ENCODE measurements around the gene DMRT1. TPM values are rescaled to one million over a fixed set of nuclear protein-coding genes. Genes with fewer than 3 reads are reported as not detected.

Gene DMRT1
- total RNA-seq, 4 donors from 2014 or later, result not detected

DNA sequence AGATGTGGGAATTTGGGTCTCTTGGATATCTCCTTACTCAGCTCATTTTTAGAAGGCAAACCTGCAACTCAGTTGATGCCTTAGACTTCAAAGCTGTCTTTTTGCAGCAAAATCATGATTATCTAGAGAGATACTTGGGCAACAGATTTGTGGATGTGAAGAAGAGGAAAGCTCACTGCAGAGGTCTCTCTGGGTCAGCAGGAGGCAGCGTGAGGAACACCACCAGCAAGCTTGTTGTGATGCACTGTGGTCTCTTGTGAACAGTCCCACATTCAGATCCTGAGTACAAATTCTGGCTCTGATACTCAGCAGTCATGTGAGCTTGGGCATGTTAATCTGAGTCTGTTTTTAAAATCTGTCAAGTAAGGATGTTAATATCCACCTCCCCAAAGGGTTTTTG is 108.6 kb downstream of the DMRT1 start:
- no peak overlapping the region for H3K4me3 ChIP-seq
- no peak for TF ChIP-seq POLR2A (IDR thresholded peaks at IDR 0.05)
- TF ChIP-seq, protein P1, sequence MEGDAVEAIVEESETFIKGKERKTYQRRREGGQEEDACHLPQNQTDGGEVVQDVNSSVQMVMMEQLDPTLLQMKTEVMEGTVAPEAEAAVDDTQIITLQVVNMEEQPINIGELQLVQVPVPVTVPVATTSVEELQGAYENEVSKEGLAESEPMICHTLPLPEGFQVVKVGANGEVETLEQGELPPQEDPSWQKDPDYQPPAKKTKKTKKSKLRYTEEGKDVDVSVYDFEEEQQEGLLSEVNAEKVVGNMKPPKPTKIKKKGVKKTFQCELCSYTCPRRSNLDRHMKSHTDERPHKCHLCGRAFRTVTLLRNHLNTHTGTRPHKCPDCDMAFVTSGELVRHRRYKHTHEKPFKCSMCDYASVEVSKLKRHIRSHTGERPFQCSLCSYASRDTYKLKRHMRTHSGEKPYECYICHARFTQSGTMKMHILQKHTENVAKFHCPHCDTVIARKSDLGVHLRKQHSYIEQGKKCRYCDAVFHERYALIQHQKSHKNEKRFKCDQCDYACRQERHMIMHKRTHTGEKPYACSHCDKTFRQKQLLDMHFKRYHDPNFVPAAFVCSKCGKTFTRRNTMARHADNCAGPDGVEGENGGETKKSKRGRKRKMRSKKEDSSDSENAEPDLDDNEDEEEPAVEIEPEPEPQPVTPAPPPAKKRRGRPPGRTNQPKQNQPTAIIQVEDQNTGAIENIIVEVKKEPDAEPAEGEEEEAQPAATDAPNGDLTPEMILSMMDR (IDR thresholded peaks at IDR 0.05), result no peak
- no peaks in the 10 kb centered on the region for H3K4me1 ChIP-seq
- no peaks in the 10 kb centered on the region for H3K9me3 ChIP-seq
- no peaks in the 10 kb centered on the region for H3K36me3 ChIP-seq
- H3K27ac ChIP-seq, result no peak overlapping the region
- H3K27me3 ChIP-seq, result no peaks in the 10 kb centered on the region
- intact Hi-C loops (cut with DNase I; ENCODE audit: low total_unique reads), result no loop called here
- DNase-seq, result no peak

DNA sequence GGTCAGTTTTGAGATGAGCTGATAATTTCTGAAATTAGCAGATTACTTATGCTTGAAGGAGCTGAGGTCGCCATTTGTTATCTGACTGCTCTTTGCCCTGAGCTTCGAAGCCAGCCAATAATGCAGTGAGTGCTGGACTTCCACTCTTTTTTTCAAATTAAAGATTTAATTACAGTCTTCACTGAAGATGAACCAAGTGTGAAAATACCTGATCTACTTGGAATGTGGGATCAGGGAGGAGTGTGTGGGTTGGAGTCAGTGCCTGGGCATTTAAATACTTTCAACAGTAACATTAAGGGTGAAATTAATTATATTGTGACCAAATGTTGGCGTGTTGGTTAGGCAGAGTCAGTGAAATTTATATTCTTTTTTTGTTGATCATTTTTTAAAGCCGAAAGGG is 111.0 kb downstream of the DMRT1 start:
- DNase-seq, result no peak
- no peaks in the 10 kb centered on the region for H3K9me3 ChIP-seq
- no peak overlapping the region for H3K27ac ChIP-seq
- H3K36me3 ChIP-seq, result no peaks in the 10 kb centered on the region
- no peak for TF ChIP-seq POLR2A (IDR thresholded peaks at IDR 0.05)
- TF ChIP-seq, protein P1 (IDR thresholded peaks at IDR 0.05), result no peak
- H3K27me3 ChIP-seq, result no peaks in the 10 kb centered on the region
- H3K4me1 ChIP-seq, result no peaks in the 10 kb centered on the region
- no peak overlapping the region for H3K4me3 ChIP-seq
- intact Hi-C loops (cut with DNase I; ENCODE audit: low total_unique reads), result no loop called here

DNA sequence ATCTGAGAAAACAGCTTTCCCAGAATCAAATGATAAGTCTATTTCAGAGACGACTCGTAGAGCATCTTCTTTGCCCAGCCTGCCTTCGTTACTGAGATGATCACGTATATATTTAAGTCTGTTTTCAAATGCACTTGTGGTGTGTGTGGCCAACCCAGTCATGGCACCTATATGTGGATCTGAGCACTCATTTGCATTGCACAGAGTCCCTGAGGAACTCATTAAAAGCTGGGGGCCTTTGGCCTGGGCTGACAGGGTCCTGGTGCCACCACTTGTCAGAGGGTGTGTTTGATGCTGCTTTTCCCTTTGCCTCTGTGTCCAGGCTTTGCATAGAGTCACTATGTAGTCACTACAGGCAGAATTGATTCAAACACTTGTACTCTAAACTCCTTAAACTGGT is 117.6 kb downstream of the DMRT1 start:
- no peaks in the 10 kb centered on the region for H3K36me3 ChIP-seq
- intact Hi-C loops (cut with DNase I; ENCODE audit: low total_unique reads), result no loop called here

DNA sequence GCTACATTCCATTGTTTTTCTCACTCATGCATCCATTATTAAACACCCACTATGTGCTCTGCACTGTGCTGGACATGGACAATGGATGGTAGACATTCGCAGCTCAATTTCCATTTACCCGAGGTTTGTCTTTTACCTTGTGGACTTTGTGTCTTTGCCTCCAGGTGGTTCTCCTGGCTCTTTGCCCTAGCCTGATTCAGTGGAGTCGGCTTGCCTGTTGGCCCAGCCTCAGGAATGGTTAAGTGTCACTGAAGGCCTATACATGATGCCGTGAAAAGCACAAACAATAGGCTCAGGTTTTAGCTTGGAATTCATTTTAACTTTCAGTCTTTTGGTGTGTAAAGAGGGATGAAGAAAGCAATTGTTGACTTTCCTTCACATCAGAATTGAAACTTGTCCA is 118.4 kb downstream of the DMRT1 start:
- no peak for DNase-seq
- intact Hi-C loops (cut with DNase I; ENCODE audit: low total_unique reads), result no loop called here
- Histone ChIP-seq H3K4me1 (no peaks in the 10 kb centered on the region), H3K27me3 (peaks cover 0 to 8% of the 10 kb centered on the region in 2 donors), H3K36me3 (no peaks in the 10 kb centered on the region), H3K9me3 (no peaks in the 10 kb centered on the region), H3K27ac (no peak overlapping the region), H3K4me3 (no peak overlapping the region)
- TF ChIP-seq POLR2A (IDR thresholded peaks at IDR 0.05), result no peak
- TF ChIP-seq, protein P1 (IDR thresholded peaks at IDR 0.05), result no peak

More for the DNA sequence above, 117.6 kb downstream of the DMRT1 start:
- no peak for DNase-seq
- no peaks in the 10 kb centered on the region for H3K4me1 ChIP-seq
- peaks cover 0 to 8% of the 10 kb centered on the region in 2 donors for H3K27me3 ChIP-seq
- no peak for TF ChIP-seq POLR2A (IDR thresholded peaks at IDR 0.05)
- TF ChIP-seq, protein P1 (IDR thresholded peaks at IDR 0.05), result no peak
- no peak overlapping the region for H3K27ac ChIP-seq
- no peak overlapping the region for H3K4me3 ChIP-seq
- H3K9me3 ChIP-seq, result no peaks in the 10 kb centered on the region

DNA sequence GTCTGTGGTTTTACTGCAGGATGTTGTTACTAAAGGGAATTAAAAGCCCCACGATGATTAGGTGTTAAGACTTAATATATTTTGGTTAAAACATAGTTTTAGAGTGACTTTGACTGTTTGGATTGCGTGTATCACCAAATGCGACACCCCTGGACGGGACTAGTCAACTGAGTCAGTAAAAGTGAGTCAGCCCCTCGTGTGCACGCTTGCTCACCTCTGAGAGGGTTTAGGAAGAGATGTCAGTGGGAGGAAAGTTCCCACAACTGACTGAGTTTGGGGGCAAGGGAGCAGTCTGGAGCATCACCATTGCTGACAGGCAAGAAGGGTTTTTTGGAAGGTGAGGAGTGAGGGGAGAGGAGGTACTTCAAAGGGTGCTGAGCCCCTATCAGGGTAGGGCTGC is 120.5 kb downstream of the DMRT1 start:
- no peak for TF ChIP-seq POLR2A (IDR thresholded peaks at IDR 0.05)
- TF ChIP-seq, protein P1 (IDR thresholded peaks at IDR 0.05), result no peak
- no peak for DNase-seq
- Histone ChIP-seq H3K4me3 (no peak overlapping the region), H3K27me3 (peaks cover 0 to 28% of the 10 kb centered on the region in 2 donors), H3K9me3 (no peaks in the 10 kb centered on the region), H3K4me1 (no peaks in the 10 kb centered on the region), H3K36me3 (no peaks in the 10 kb centered on the region), H3K27ac (no peak overlapping the region)
- intact Hi-C loops (cut with DNase I; ENCODE audit: low total_unique reads), result no loop called here

Measured in uterus (tissue), 4 donors.